Bronchus fibroblast of lung (primary cell): ENCODE results near the gene ATL3. TPM values are rescaled to one million over a fixed set of nuclear protein-coding genes. Genes with fewer than 3 reads are reported as not detected.

Experiments used
- total RNA-seq: library from RNA; depleted of rRNA; stranded (reverse); fragments of >200 nt; gene quantifications from 2 replicates; pipeline ENCODE4 v1.2.3, GENCODE V29; 2015

Gene ATL3, protein sequence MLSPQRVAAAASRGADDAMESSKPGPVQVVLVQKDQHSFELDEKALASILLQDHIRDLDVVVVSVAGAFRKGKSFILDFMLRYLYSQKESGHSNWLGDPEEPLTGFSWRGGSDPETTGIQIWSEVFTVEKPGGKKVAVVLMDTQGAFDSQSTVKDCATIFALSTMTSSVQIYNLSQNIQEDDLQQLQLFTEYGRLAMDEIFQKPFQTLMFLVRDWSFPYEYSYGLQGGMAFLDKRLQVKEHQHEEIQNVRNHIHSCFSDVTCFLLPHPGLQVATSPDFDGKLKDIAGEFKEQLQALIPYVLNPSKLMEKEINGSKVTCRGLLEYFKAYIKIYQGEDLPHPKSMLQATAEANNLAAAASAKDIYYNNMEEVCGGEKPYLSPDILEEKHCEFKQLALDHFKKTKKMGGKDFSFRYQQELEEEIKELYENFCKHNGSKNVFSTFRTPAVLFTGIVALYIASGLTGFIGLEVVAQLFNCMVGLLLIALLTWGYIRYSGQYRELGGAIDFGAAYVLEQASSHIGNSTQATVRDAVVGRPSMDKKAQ
- total RNA-seq = 52.5 and 65.1 TPM in 2 replicates

DNA sequence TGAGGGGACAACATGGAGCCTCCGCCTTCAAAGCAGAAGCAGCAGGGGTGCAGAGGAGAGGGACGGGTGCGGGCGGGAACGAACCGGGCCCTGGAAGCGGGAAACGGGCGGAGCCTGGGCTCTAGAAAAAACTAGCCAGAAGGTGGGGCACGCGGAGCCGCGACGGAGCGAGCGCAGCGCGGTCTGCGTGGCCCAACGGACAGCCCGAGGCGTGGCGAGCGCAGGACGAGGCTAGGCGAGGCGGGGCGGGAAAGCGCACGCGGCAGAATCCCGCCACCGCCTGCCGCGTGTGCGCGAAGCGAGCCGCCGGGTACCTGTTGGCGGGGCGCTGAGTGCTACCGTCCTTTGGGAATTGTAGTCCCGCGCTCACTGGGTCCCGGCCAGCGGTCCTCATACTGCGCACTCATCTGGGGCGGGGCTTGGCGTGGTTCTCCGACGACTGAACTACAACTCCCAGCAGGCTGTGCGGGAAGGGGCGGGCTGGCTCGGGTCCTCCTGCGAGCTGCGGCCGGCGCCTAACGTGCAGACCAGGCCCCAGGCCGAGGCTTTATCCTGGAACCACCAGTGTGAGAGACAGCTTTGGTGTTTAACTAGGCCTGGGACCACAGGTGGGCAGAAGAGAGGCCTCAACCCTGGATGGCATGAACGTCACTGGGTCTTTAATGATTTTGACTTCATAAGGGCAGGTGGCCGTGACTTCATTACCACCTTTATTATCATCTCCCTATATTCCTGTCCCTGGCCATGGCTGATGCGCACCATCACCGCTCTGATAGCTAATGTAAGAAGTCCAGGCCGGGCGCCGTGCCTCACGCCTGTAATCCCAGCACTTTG is at the start of gene ATL3:
Gene ATL3 (minus strand): TSS at position 55 of the 834 bp plus-strand sequence. CDS start 41 bp downstream, at position 14.

DNA sequence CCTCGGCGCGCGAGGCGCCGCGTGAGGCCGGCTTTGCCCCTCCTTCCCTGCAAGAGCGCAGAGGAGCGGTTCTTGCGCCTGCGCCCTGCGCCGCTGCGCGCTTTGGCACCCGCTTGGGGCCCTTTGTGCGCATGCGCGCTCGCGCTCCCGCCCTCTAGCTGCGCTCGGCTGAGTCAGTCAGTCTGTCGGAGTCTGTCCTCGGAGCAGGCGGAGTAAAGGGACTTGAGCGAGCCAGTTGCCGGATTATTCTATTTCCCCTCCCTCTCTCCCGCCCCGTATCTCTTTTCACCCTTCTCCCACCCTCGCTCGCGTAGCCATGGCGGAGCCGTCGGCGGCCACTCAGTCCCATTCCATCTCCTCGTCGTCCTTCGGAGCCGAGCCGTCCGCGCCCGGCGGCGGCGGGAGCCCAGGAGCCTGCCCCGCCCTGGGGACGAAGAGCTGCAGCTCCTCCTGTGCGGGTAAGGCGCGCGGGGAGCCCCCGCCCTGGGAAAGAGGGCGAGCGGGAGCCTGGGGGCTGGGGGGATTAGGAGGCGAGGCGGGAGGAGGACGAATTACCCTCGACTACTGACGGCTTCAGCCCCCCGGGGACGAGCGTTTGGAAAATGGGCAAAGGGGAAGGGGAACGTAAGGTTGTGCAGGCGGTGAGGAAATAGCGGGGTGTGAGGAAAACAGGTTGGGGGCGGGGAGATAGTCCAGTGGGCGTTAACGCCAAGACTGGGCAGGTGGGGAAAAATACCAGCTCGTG is 10.3 kb upstream of the ATL3 start, which contains the start of gene RTN3:
Gene RTN3 (plus strand): TSS at position 180 of the 745 bp plus-strand sequence. CDS start 137 bp downstream, at position 317.

DNA sequence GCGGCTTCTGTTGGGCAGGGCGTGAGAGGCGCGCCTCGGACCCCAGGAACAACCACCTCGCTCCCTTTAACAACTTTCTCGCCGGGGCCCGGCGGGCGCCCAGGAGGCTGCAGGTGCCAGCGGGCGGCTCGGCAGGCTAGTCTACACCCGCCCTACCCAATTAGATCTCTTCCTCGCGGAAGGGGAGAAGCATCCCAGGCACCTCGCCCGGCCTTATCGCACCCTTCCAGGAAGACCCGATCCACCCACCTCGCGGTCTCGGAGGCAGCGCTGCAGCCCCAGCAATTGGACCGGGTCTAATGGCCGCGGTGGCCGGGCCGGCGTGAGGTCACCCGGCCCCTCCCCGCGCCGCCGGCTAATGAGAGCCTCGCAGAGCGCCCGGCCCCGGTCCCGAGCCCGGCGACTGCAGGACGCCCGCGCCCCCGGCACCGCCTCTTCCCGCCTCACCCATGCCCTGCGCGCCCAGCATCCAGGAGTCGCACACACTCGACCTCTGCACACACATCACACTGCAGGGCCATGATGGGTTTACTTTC is 57.0 kb downstream of the ATL3 start, which contains the start of gene PLAAT3:
Gene PLAAT3 (minus strand): TSS at position 298 of the 536 bp plus-strand sequence. CDS start 419 bp downstream, outside the sequence.

Other genes starting within 250 kb of the ATL3 start
- not detected in 2 replicates for gene PLAAT5, start 180.2 kb downstream of the ATL3 start, total RNA-seq
- gene LGALS12, start 165.3 kb downstream of the ATL3 start, total RNA-seq = 0.30 TPM in 1 of 2 replicates, not detected in the other
- gene PLAAT4, start 134.6 kb downstream of the ATL3 start, total RNA-seq = 5.0 and 6.7 TPM in 2 replicates
- not detected in 2 replicates for gene PLAAT2, start 108.0 kb downstream of the ATL3 start, total RNA-seq
- gene PLAAT3, start 56.9 kb downstream of the ATL3 start, total RNA-seq = 3.9 and 5.7 TPM in 2 replicates
- 71.5 and 76.0 TPM in 2 replicates for gene RTN3, start 10.1 kb upstream of the ATL3 start, total RNA-seq
- gene ZFTA, start 97.4 kb upstream of the ATL3 start, total RNA-seq = 9.2 and 16.0 TPM in 2 replicates
- gene SPINDOC, start 142.1 kb upstream of the ATL3 start, total RNA-seq = 19.3 and 21.7 TPM in 2 replicates
- gene MARK2, start 167.7 kb upstream of the ATL3 start, total RNA-seq = 13.7 and 14.8 TPM in 2 replicates
- gene RCOR2, start 245.8 kb upstream of the ATL3 start, total RNA-seq = 7.4 and 8.6 TPM in 2 replicates